Esophagus (tissue), 2 donors: ENCODE results near the gene TCOF1. TPM values are rescaled to one million over a fixed set of nuclear protein-coding genes. Genes with fewer than 3 reads are reported as not detected.
"Not testable (repeated sequence)": the region's sequence is repeated elsewhere in the genome, so short reads cannot be mapped to it uniquely, and the experiment has no call there.

ENCODE experiments used
- H3K27ac ChIP-seq, 2 donors: one replicate each; pipeline ENCODE4 v1.5.1; 2013; ENCODE audit warnings: low read depth in 2 of 2, mild to moderate bottlenecking in 2 of 2, inconsistent platforms in 1 of 2, low read length in 1 of 2, moderate library complexity in 1 of 2
- H3K27me3 ChIP-seq, 2 donors: one replicate each; pipeline ENCODE4 v1.6.1; 2013; ENCODE audit warnings: low read length in 2 of 2, control low read depth in 1 of 2, mild to moderate bottlenecking in 1 of 2; ENCODE audit not compliant: insufficient read depth in 2 of 2, control insufficient read depth in 1 of 2
- H3K36me3 ChIP-seq, 2 donors: one replicate each; pipeline ENCODE4 v1.6.1; 2013; ENCODE audit warnings: low read length in 1 of 2; ENCODE audit not compliant: control insufficient read depth in 2 of 2, insufficient read depth in 2 of 2
- H3K4me1 ChIP-seq, 2 donors: one replicate each; pipeline ENCODE4 v1.6.1; 2013; ENCODE audit warnings: low read length in 1 of 2; ENCODE audit not compliant: control insufficient read depth in 2 of 2, insufficient read depth in 2 of 2
- H3K4me3 ChIP-seq, 2 donors: one replicate each; pipeline ENCODE4 v1.5.1; 2013; ENCODE audit warnings: low read length in 2 of 2, mild to moderate bottlenecking in 2 of 2, low read depth in 1 of 2, moderate library complexity in 1 of 2
- H3K9me3 ChIP-seq, 2 donors: one replicate each; pipeline ENCODE4 v1.6.1; 2013; ENCODE audit warnings: mild to moderate bottlenecking in 2 of 2, low read depth in 1 of 2, low read length in 1 of 2, moderate library complexity in 1 of 2; ENCODE audit not compliant: control insufficient read depth in 2 of 2, insufficient read depth in 1 of 2
- WGBS, 2 donors: extraction: QIAGEN DNeasy Blood & Tissue Kit; methylation state at CpG; one replicate each; pipeline ENCODE4 v1.1.7; 2013; 5-methylcytosine and 5-hydroxymethylcytosine counted together
- polyA plus RNA-seq, 2 donors: library from polyadenylated mRNA; stranded (reverse); fragments of 200-250 nt; gene quantifications; one replicate each; pipeline ENCODE4 v1.2.3, GENCODE V29; 2013
- donor health status: healthy with polysubstance abuse.
- donor health status: Bipolar disorder and iron deficiency.

TCOF1 gene
- polyA plus RNA-seq, 2 donors = 13.0 to 13.5 TPM

- Histone ChIP-seq H3K27ac (no peak overlapping the region), H3K27me3 (no peaks in the 10 kb centered on the region), H3K9me3 (no peaks in the 10 kb centered on the region), H3K4me3 (no peak overlapping the region), H3K4me1 (no peaks in the 10 kb centered on the region), H3K36me3 (no peaks in the 10 kb centered on the region)
- 54 to 63% methylated on average over 4 of the region's 4 CpGs for WGBS, 2 donors
These were observed 64.6 kb downstream of the TCOF1 start for GRCh38 chr5:150422075-150422474.

GRCh38 chr5:150422758-150423157 lies 65.3 kb downstream of the TCOF1 start:
- Histone ChIP-seq H3K9me3 (no peaks in the 10 kb centered on the region), H3K36me3 (no peaks in the 10 kb centered on the region), H3K27me3 (no peaks in the 10 kb centered on the region), H3K27ac (no peak overlapping the region), H3K4me1 (no peaks in the 10 kb centered on the region), H3K4me3 (no peak overlapping the region)
- WGBS, 2 donors = 68 to 79% methylated on average over 3 of the region's 3 CpGs

- H3K4me3 ChIP-seq, H3K9me3 ChIP-seq, H3K27me3 ChIP-seq, H3K4me1 ChIP-seq, H3K27ac ChIP-seq, H3K36me3 ChIP-seq: not testable (repeated sequence)
- WGBS, 2 donors = 93 to 95% methylated on average over 9 of the region's 9 CpGs
These were observed 68.7 kb downstream of the TCOF1 start for GRCh38 chr5:150426165-150426564.

GRCh38 chr5:150428106-150428876 lies 70.8 kb downstream of the TCOF1 start:
- H3K27me3 ChIP-seq = no peaks in the 10 kb centered on the region
- H3K36me3 ChIP-seq = no peaks in the 10 kb centered on the region
- peaks cover 0 to 5% of the 10 kb centered on the region in 2 donors for H3K4me1 ChIP-seq
- no peak overlapping the region for H3K27ac ChIP-seq
- no peaks in the 10 kb centered on the region for H3K9me3 ChIP-seq
- 51 to 71% methylated on average over 18 of the region's 18 CpGs for WGBS, 2 donors
- no peak overlapping the region for H3K4me3 ChIP-seq

- Histone ChIP-seq H3K4me1 (peaks cover 0 to 5% of the 10 kb centered on the region in 2 donors), H3K9me3 (no peaks in the 10 kb centered on the region), H3K36me3 (no peaks in the 10 kb centered on the region), H3K27me3 (no peaks in the 10 kb centered on the region), H3K27ac (no peak overlapping the region), H3K4me3 (no peak overlapping the region)
- WGBS, 2 donors = 91 to 94% methylated on average over 5 of the region's 5 CpGs
These were observed 71.5 kb downstream of the TCOF1 start for GRCh38 chr5:150428978-150429377.

- Histone ChIP-seq H3K4me1 (peaks cover 0 to 5% of the 10 kb centered on the region in 2 donors), H3K9me3 (no peaks in the 10 kb centered on the region), H3K36me3 (no peaks in the 10 kb centered on the region), H3K27me3 (no peaks in the 10 kb centered on the region), H3K4me3 (no peak overlapping the region), H3K27ac (no peak overlapping the region)
- WGBS, 2 donors = 85 to 86% methylated on average over 5 of the region's 5 CpGs
These were observed 71.9 kb downstream of the TCOF1 start for GRCh38 chr5:150429410-150429873.

GRCh38 chr5:150431048-150431447 lies 73.6 kb downstream of the TCOF1 start:
- Histone ChIP-seq H3K4me3 (no peak overlapping the region), H3K27me3 (no peaks in the 10 kb centered on the region), H3K36me3 (no peaks in the 10 kb centered on the region), H3K9me3 (no peaks in the 10 kb centered on the region), H3K4me1 (peaks cover 0 to 5% of the 10 kb centered on the region in 2 donors), H3K27ac (no peak overlapping the region)
- 54 to 76% methylated on average over 18 of the region's 18 CpGs for WGBS, 2 donors

- Histone ChIP-seq H3K27me3 (no peaks in the 10 kb centered on the region), H3K27ac (no peak overlapping the region), H3K9me3 (no peaks in the 10 kb centered on the region), H3K4me1 (peaks cover 0 to 7% of the 10 kb centered on the region in 2 donors), H3K36me3 (no peaks in the 10 kb centered on the region), H3K4me3 (no peak overlapping the region)
- WGBS, 2 donors = 36 to 43% methylated on average over 4 of the region's 4 CpGs
These were observed 74.1 kb downstream of the TCOF1 start for GRCh38 chr5:150431574-150431973.

- no peaks in the 10 kb centered on the region for H3K9me3 ChIP-seq
- H3K36me3 ChIP-seq = no peaks in the 10 kb centered on the region
- peaks cover 0 to 7% of the 10 kb centered on the region in 2 donors for H3K4me1 ChIP-seq
- 32 to 59% methylated on average over 6 of the region's 6 CpGs for WGBS, 2 donors
- H3K4me3 ChIP-seq = no peak overlapping the region
- H3K27me3 ChIP-seq = no peaks in the 10 kb centered on the region
- H3K27ac ChIP-seq = no peak overlapping the region
These were observed 77.0 kb downstream of the TCOF1 start for GRCh38 chr5:150434464-150434863.

- H3K27ac ChIP-seq = no peak overlapping the region
- no peaks in the 10 kb centered on the region for H3K36me3 ChIP-seq
- no peaks in the 10 kb centered on the region for H3K9me3 ChIP-seq
- 16 to 19% methylated on average over 13 of the region's 13 CpGs for WGBS, 2 donors
- H3K4me3 ChIP-seq = no peak overlapping the region
- H3K4me1 ChIP-seq = peaks cover 0 to 4% of the 10 kb centered on the region in 2 donors
- H3K27me3 ChIP-seq = no peaks in the 10 kb centered on the region
These were observed 78.7 kb downstream of the TCOF1 start for GRCh38 chr5:150436141-150436680.
